Hematopoietic multipotent progenitor cell treated with erythropoietin and hydrocortisone succinate and interleukin-3 and kit ligand, for 4 days (in vitro differentiated cells): Measurements from ENCODE around the gene NEK1.

Experiments
- DNase-seq: peaks from one replicate; pipeline ENCODE4 v3.0.0-alpha.2; 2015

NEK1 gene

GRCh38 chr4:169417629-169418282 is 194.6 kb downstream of the NEK1 start:
- DNase-seq = no peak

GRCh38 chr4:169416997-169417396 is 195.4 kb downstream of the NEK1 start:
- DNase-seq = no peak

GRCh38 chr4:169416461-169416860 is 195.9 kb downstream of the NEK1 start:
- DNase-seq = no peak

- no peak for DNase-seq
Measured at GRCh38 chr4:169414913-169415312, 197.5 kb downstream of the NEK1 start.

- DNase-seq = no peak
Measured at GRCh38 chr4:169412046-169412445, 200.3 kb downstream of the NEK1 start.

- DNase-seq = peak; percentile 95
Measured at GRCh38 chr4:169410839-169411770, 201.3 kb downstream of the NEK1 start.

- DNase-seq = no peak
Measured at GRCh38 chr4:169407217-169407845, 205.1 kb downstream of the NEK1 start.

GRCh38 chr4:169404960-169405359 is 207.4 kb downstream of the NEK1 start:
- DNase-seq = peak; percentile 10

- DNase-seq = no peak
Measured at GRCh38 chr4:169400832-169401231, 211.6 kb downstream of the NEK1 start.

- DNase-seq = no peak
Measured at GRCh38 chr4:169399976-169400767, 212.2 kb downstream of the NEK1 start.

- DNase-seq = peak; percentile 29
Measured at GRCh38 chr4:169398316-169398715, 214.1 kb downstream of the NEK1 start.

- DNase-seq = no peak
Measured at GRCh38 chr4:169397762-169398161, 214.6 kb downstream of the NEK1 start.

- no peak for DNase-seq
Measured at GRCh38 chr4:169385376-169385775, 227.0 kb downstream of the NEK1 start.

GRCh38 chr4:169384779-169385178 is 227.6 kb downstream of the NEK1 start:
- no peak for DNase-seq

GRCh38 chr4:169383724-169384123 is 228.7 kb downstream of the NEK1 start:
- no peak for DNase-seq

- DNase-seq = no peak
Measured at GRCh38 chr4:169379688-169380087, 232.7 kb downstream of the NEK1 start.

- peak; percentile 3 for DNase-seq
Measured at GRCh38 chr4:169377367-169377766, 235.0 kb downstream of the NEK1 start.

GRCh38 chr4:169376421-169376820 is 236.0 kb downstream of the NEK1 start:
- no peak for DNase-seq

GRCh38 chr4:169372791-169373190 is 239.6 kb downstream of the NEK1 start:
- DNase-seq = no peak

- DNase-seq = peak; percentile 8
Measured at GRCh38 chr4:169369634-169370033, 242.7 kb downstream of the NEK1 start.

- DNase-seq = no peak
Measured at GRCh38 chr4:169367826-169368225, 244.6 kb downstream of the NEK1 start.

GRCh38 chr4:169366821-169367220 is 245.6 kb downstream of the NEK1 start:
- DNase-seq = no peak

- peak; percentile 8 for DNase-seq
Measured at GRCh38 chr4:169362607-169363006, 249.8 kb downstream of the NEK1 start.
